SJCRH30 (cell line): ENCODE results near the gene TMED3. TPM values are rescaled to one million over a fixed set of nuclear protein-coding genes. Genes with fewer than 3 reads are reported as not detected.
A peak's percentile ranks its signal among the peaks of the same experiment; 100 is the strongest.

Experiments
- DNase-seq, 2 experiments: peaks; one replicate each; pipeline ENCODE4 v3.0.0-alpha.2; 2015 to 2020
- H3K27ac ChIP-seq: fragments of 250-450 bp; sonication (Bioruptor Pico); 2 replicates; pipeline ENCODE4 v1.5.1; 2020; ENCODE audit warnings: mild to moderate bottlenecking, moderate library complexity
- H3K27me3 ChIP-seq: fragments of 250-450 bp; sonication (Bioruptor Pico); 2 replicates; pipeline ENCODE4 v1.5.1; 2020; ENCODE audit warnings: mild to moderate bottlenecking, moderate library complexity
- H3K36me3 ChIP-seq: fragments of 250-450 bp; sonication (Bioruptor Pico); 2 replicates; pipeline ENCODE4 v1.5.1; 2020; ENCODE audit warnings: mild to moderate bottlenecking, moderate library complexity
- H3K4me1 ChIP-seq: fragments of 250-450 bp; sonication (Bioruptor Pico); 2 replicates; pipeline ENCODE4 v1.5.1; 2020; ENCODE audit warnings: mild to moderate bottlenecking, moderate library complexity
- H3K4me3 ChIP-seq: fragments of 250-450 bp; sonication (Bioruptor Pico); 2 replicates; pipeline ENCODE4 v1.5.1; 2020; ENCODE audit warnings: mild to moderate bottlenecking, moderate library complexity
- H3K9me3 ChIP-seq: fragments of 250-450 bp; sonication (Bioruptor Pico); replicated peaks from 2 replicates; pipeline ENCODE4 v1.5.1; 2020; ENCODE audit warnings: mild to moderate bottlenecking, moderate library complexity
- total RNA-seq: library from RNA; depleted of rRNA; stranded (reverse); fragments of >200 nt; shearing (Covaris generic); gene quantifications from 2 replicates; pipeline ENCODE4 v1.2.3, GENCODE V29; 2014; rRNA removed

TMED3 gene
- total RNA-seq = 31.9 and 36.0 TPM in 2 replicates

DNA sequence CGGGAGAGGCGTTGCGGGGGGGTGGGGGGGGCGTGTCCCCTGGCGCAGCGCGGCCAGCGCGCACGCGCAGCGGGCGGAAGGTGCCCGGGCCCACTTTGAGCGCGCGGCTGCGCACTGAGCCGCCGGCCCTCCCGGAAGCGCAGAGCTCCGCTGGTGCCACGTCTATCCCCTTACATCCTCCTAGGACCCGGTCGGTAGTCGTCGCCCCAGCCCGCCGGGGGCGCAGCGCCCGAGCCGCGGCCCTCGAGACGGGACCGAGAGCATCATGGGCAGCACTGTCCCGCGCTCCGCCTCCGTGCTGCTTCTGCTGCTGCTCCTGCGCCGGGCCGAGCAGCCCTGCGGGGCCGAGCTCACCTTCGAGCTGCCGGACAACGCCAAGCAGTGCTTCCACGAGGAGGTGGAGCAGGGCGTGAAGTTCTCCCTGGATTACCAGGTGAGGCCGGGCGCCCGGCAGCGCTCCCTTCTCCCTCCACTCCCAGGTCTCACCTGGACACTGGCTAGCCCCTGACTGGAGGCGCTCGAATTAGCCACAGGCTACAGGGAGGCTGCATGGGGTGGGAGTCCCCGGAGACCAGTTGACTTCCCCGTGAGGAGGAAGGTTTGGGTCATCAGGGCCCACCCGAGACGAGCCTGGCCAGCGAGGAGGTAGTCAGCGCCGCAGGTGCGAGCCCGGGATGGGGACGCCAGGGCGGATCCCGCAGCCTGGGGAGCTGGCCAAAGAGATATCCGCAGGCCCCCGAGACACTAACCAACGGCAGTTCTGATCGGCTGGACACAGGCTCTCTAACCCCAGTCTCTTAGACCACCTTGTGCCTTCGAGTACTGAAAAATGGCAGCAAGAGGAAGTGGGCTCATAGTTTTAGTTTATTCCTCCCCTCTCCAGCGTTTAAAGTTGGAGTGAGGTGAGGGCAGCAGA lies at the start of gene TMED3:
Gene TMED3, plus strand, starts transcription at position 128 of the 916 bp plus-strand sequence. Its CDS starts 138 bp downstream, at position 266.
- Histone ChIP-seq H3K4me1 (no peaks in the 10 kb centered on the region; the same call in 1 of the 2 replicates), H3K9me3 (no peaks in the 10 kb centered on the region), H3K4me3 (peak within 1 kb of the TSS; percentile 85), H3K27me3 (no peaks in the 10 kb centered on the region), H3K36me3 (peaks cover 25% of the 10 kb centered on the region), H3K27ac (peak within 1 kb of the TSS; percentile 40)
- peak; percentile 82 to 89 for DNase-seq

DNA sequence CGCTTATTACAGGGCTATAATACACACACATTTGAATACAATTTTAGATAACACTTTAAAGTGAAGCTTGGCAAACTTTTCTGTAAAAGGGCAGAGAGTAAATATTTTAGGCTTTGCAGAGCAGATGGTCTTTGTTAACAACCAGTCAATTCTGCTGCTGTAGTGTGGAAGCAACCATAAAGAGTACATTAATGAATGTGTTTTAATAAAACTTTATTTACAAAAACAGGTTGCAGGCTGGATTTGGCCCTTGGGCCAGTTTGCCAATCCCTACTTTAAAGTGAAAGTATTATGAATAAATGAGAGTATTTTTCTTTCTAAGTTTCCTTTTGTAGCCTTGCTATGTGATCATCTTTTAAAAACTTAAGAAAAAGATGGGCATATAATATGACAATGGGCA lies 49.1 kb upstream of the TMED3 start:
- Histone ChIP-seq H3K27ac (no peak overlapping the region), H3K9me3 (no peaks in the 10 kb centered on the region), H3K27me3 (no peaks in the 10 kb centered on the region; the same call in 1 of the 2 replicates), H3K4me1 (no peaks in the 10 kb centered on the region), H3K4me3 (no peak overlapping the region), H3K36me3 (no peaks in the 10 kb centered on the region)
- DNase-seq = no peak

DNA sequence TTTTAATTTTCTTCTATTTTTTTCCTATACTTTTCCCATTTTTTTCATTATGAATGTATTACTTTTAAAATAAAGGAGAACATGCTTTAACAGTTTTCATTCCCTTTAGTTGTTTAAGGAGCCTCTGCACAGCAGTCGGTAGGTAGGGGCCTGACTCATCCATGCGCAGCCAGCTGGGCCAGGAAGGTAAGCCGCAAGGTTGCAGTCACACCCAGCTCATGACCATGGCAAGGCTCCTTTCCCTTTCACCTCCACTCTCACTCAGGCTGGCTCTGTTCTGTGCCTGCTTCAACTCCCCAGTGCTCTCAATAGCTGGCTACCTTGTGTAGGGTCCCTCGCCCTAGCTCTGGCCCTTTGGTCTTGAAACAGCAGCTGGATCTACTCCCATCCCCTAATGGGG lies 45.7 kb upstream of the TMED3 start:
- DNase-seq = no peak
- Histone ChIP-seq H3K36me3 (no peaks in the 10 kb centered on the region), H3K27ac (no peak overlapping the region), H3K4me1 (no peaks in the 10 kb centered on the region), H3K9me3 (no peaks in the 10 kb centered on the region), H3K27me3 (no peaks in the 10 kb centered on the region; the same call in 1 of the 2 replicates), H3K4me3 (no peak overlapping the region)

DNA sequence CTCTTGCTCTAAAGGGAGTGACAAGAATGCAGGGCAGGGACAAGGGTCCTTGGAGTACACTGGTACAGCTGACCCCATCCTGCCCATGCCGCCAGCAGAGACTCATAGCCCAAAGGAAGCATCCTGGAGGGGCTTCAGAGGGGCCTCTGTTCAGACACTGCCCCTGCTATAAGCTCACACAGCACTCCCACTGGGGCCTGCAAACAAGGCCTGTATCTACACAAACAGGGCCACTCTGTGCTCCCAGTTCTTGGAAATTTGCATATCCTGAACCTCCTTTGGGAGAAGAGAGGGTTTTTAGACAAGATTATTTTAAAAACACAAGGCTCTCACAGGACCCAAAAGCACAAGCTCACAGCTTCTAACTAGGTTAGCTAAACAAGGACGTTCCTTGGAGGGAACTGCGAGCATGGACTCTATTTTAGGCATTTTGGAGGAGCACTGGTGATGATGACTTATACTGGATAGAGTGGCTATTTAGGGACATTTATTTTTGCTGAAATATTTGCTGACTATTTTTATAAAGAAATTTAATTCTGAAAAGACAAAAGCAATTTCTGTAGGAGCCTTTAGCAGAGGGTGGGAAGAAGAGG lies 44.8 kb upstream of the TMED3 start:
- H3K4me1 ChIP-seq = no peaks in the 10 kb centered on the region
- no peak overlapping the region for H3K4me3 ChIP-seq
- DNase-seq = no peak
- no peak overlapping the region for H3K27ac ChIP-seq
- H3K27me3 ChIP-seq = no peaks in the 10 kb centered on the region; the same call in 1 of the 2 replicates
- H3K9me3 ChIP-seq = no peaks in the 10 kb centered on the region
- no peaks in the 10 kb centered on the region for H3K36me3 ChIP-seq

DNA sequence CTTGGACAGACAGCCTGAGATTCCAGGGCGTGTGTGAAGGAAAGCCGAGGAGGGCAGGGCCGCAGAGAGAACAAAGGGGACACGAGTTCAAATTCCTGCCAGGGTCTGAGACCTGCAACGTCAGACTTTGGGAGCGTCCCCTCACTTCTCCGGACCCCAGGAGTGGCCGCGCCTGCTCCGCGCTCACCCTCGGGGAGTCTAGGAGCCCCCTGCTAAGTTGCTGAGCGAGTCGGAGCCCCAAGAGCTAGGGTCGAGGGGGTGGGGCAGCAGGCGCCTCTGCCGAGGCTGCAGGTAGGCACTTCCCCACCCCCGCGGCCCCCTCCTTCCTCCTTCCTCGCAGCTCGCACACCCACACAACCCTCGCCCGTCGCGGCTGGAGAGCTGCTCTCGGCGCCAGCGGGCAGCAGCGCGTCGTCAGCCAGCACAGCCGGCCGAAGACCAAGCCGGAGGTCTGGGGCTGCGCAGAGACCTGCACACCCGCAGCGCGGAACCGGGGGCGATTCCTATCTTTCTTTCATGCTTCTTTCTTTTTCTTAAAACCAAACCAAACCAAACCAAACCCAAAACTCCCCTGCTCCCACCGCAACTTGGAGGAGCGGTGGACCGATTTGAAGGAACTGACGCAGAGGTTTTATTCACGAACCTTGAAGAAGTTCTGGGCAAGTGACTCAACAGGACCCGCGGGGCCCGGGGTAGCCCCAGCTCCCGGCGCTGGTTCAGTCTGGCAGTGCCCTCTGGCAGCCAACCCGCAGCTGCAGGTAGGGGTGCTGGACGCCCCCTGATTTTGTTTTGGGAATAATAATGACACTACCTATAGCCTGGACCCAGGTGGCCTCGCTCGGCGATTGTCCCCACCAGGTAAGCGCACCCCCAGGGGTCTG lies 28.3 kb upstream of the TMED3 start, which contains the start of gene ANKRD34C:
Gene ANKRD34C, plus strand, starts transcription at position 352 of the 881 bp plus-strand sequence. CDS start 10,563 bp downstream, outside the sequence.
- Histone ChIP-seq H3K9me3 (no peaks in the 10 kb centered on the region), H3K4me1 (no peaks in the 10 kb centered on the region), H3K27me3 (no peaks in the 10 kb centered on the region), H3K36me3 (no peaks in the 10 kb centered on the region), H3K27ac (no peak within 1 kb of the TSS), H3K4me3 (no peak within 1 kb of the TSS)
- no peak for DNase-seq

DNA sequence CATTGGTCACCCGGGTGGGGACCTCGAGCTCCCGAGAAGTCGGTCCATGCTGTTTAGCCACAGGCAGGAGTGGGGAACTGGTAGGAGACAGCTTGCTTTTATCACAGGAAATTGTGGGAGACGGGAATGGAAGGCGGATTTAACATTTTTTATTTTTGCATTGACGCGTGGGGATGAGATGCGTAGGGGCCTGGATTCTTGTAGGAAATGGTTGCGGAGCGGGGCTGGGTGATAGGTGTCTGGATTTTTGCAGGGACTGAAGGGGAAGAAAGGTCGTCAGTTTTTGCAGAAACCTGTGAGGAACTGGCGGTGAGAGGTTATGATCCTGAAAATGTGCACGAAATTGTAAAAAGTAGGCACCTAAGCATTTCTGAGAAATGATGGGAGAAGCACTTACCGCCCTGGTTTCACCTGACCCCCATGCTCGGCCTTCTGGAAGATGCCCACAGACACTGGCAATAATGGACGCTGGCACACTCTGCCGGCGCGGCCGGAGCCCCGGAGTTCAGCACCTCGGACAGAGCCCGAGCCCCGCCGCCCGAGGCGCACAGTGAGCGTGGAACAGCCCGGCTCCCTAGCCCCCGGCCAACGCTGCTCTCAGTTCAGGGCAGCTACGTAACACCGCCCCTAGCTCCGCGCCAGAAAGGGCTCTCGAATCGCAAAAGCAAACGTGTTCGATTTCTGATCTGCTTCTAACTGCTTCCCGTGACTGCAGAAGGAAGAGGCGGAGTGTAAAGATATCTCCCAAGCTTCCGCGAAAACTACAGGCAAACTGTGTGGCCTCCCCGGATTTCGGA lies 27.5 kb upstream of the TMED3 start:
- no peaks in the 10 kb centered on the region for H3K27me3 ChIP-seq
- H3K36me3 ChIP-seq = no peaks in the 10 kb centered on the region
- no peaks in the 10 kb centered on the region for H3K4me1 ChIP-seq
- no peak overlapping the region for H3K4me3 ChIP-seq
- DNase-seq = peak; percentile 23 to 40
- no peak overlapping the region for H3K27ac ChIP-seq
- H3K9me3 ChIP-seq = no peaks in the 10 kb centered on the region

DNA sequence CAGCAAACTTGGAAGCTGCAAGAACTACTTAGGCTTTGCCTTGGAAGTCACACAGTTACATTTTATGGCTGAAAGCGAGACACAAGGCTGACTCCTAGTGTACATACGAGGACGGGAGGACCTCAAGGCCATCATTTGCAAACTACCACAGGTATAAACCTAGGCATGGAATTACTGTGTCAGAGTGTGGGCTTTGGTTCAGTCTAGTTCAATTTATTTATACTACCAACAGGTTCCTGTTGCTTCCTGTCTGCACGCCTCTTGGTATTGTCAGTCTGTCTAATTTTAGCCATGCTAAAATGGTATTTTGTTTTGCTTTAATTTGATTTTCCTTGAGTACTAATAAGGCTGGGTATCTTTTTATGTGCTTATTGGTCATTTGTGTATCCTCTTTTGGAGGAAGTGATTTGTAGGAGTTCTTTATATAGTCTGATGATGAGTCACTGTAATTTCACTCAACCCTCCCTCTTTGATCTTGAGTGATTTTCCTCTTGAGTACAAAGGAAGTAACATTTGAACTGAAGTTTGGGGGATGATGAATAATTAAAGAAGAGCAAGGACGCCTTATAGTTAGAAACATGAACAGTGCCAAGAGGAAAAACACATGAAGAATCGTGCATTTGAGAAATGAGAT lies 20.2 kb upstream of the TMED3 start:
- no peak overlapping the region for H3K27ac ChIP-seq
- no peaks in the 10 kb centered on the region for H3K27me3 ChIP-seq
- no peaks in the 10 kb centered on the region for H3K9me3 ChIP-seq
- no peak for DNase-seq
- no peak overlapping the region for H3K4me3 ChIP-seq
- no peaks in the 10 kb centered on the region for H3K4me1 ChIP-seq
- H3K36me3 ChIP-seq = no peaks in the 10 kb centered on the region

DNA sequence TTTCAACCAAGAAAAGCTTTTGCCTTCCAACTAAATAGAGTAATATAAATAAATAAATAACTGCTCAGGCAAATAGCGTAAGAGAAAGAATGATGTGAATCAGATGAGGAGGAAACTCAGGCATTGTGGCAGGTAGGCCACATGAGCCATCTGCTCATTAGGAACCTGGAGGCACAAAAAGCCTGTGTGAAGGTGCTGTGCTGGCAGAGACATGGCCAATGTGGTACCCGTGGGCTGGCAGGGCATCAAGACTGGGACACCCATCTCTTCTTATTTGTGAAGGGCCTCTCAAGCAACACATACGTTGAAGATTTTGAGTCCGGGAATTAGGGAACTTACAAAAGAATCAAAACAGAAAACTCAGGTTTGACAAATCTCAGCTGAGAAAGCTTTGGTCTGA lies 18.9 kb upstream of the TMED3 start:
- Histone ChIP-seq H3K4me1 (no peaks in the 10 kb centered on the region), H3K4me3 (no peak overlapping the region), H3K27me3 (peaks cover 4% of the 10 kb centered on the region), H3K36me3 (no peaks in the 10 kb centered on the region), H3K27ac (no peak overlapping the region), H3K9me3 (no peaks in the 10 kb centered on the region)
- DNase-seq = no peak

DNA sequence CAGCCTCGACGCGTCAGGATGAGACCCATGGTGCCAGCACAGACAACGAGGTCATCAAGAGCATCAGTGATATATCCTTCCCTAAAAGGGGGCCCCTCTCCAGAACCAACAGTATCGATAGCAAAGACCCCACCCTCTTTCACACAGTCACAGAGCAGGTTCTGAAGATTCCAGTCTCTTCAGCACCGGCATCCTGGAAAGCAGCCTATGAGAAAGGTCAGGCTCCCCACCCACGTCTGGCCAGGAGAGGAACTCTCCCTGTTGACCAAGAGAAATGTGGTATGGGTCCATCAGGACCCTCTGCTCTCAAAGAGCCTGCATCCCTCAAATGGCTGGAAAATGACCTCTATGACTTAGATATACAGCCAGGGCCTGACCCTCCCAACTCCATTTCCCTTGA lies 16.8 kb upstream of the TMED3 start:
- DNase-seq = no peak
- H3K4me1 ChIP-seq = no peaks in the 10 kb centered on the region
- H3K4me3 ChIP-seq = no peak overlapping the region
- H3K36me3 ChIP-seq = no peaks in the 10 kb centered on the region
- H3K27me3 ChIP-seq = peaks cover 4% of the 10 kb centered on the region
- no peaks in the 10 kb centered on the region for H3K9me3 ChIP-seq
- H3K27ac ChIP-seq = no peak overlapping the region

DNA sequence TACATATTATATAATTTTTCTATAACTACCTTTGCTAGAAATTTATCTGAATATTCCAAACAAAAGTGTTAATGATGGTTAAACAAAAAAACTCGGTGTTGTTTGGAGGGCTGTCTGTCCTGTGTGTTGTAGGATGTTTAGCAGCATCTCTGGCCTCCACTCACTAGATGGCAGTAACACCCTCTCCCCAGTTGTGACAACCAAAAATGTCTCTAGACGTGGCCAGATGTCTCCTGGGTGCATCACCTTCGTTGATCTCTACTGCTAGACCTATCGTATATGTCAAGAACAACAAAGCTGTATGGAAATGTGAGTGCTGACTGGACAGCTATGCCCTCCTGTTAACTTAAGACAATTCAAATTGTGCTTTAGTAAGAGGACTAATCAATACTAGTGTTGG lies 14.3 kb upstream of the TMED3 start:
- H3K27me3 ChIP-seq = peaks cover 4% of the 10 kb centered on the region
- DNase-seq = peak in 1 of 2 experiments; percentile 10
- H3K9me3 ChIP-seq = no peaks in the 10 kb centered on the region
- H3K36me3 ChIP-seq = no peaks in the 10 kb centered on the region
- H3K4me1 ChIP-seq = no peaks in the 10 kb centered on the region
- H3K27ac ChIP-seq = no peak overlapping the region
- H3K4me3 ChIP-seq = no peak overlapping the region

DNA sequence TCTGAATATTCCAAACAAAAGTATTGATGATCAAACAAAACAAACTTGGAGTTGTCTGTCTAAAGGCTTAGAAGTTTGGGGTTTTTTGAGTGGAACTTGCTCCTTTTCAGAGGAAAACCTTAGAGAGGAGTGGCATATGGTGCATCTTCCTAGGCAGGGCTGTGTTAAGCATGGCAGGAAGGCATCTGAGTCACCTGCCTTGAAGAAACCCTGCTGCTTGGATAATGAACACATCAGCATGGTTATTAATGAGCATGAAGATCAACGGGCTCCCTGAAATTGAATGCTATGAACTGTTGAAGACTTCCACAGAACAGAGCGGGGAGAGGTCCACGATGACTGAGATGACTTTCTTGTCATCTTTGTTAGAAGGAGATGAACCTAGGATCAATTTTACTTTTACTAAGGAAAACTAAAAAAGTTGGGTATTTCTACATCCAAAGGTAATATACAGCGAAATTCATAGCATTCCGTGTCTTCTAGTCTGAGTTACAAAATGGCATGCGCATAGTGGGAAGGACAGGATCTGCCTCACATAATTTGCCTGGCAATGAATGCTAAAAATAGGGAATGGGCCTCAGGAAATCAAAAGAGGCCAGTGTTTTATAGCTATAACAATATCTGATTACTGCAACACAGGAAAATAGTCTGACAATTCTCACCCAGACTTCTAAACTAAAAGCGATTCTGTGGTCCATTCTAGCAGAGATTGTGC lies 11.6 kb upstream of the TMED3 start:
- no peak overlapping the region for H3K4me3 ChIP-seq
- peaks cover 4% of the 10 kb centered on the region for H3K27me3 ChIP-seq
- H3K27ac ChIP-seq = no peak overlapping the region
- no peaks in the 10 kb centered on the region for H3K4me1 ChIP-seq
- no peak for DNase-seq
- no peaks in the 10 kb centered on the region for H3K36me3 ChIP-seq
- no peaks in the 10 kb centered on the region for H3K9me3 ChIP-seq

DNA sequence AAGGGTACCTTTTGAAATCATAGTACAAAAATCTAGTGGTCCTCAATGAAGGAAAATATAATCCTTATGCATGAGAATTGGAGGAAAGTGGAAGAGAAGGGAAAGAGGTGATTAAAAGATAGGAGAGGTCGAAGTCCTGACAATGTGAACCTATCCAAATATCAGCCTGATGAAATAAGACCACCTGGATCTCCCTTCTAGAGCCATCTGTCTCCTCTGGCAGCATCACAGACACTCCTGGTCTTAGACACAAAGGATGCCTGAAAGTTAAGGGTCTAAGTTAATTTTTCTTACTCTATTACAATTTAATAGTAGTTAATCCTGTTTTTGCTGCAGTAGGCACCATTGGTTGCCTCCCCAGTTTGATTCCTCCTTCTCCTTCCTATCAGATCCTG lies 11.1 kb upstream of the TMED3 start:
- Histone ChIP-seq H3K27ac (no peak overlapping the region), H3K36me3 (no peaks in the 10 kb centered on the region), H3K9me3 (no peaks in the 10 kb centered on the region), H3K4me1 (no peaks in the 10 kb centered on the region), H3K4me3 (no peak overlapping the region), H3K27me3 (peaks cover 4% of the 10 kb centered on the region)
- DNase-seq = no peak

DNA sequence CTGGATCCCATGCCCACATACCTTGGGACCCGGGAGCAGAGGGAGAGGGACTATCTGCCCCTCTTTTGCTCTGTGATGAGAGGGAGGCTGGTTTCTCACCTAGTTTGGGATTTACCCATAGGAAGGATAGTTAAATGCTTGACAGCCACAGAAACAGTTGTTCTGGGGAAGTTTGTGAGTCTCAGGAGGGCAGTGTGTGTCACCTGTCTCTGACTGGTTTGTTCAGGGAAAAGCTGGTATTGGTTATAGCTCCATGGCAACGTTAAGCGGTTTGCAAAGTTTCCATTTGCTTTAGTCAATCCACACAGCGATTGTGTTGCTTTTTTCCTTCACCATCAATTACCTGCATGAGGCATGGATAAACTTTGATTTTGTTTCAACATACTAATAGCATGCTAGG lies 3.7 kb upstream of the TMED3 start:
- Histone ChIP-seq H3K36me3 (no peaks in the 10 kb centered on the region), H3K4me3 (no peak overlapping the region), H3K9me3 (no peaks in the 10 kb centered on the region), H3K27me3 (0 out of 2 replicates have a peak, but pooled peaks cover 8% of the 10 kb centered on the region), H3K27ac (no peak overlapping the region), H3K4me1 (no peaks in the 10 kb centered on the region; the same call in 1 of the 2 replicates)
- DNase-seq = no peak
